ENCODE results near the gene PJA2.
"Not testable (repeated sequence)": the region's sequence is repeated elsewhere in the genome, so short reads cannot be mapped to it uniquely, and the experiment has no call there.

GRCh38 chr5:109413921-109414461 is 4.2 kb upstream of the PJA2 start:
- not testable (repeated sequence) for TF ChIP-seq CTCF, POLR2A (IDR thresholded peaks at IDR 0.05)
